BLaER1 (cell line): ENCODE measurements around the gene CETP.

Source experiments
- H3K27ac ChIP-seq: shearing (Covaris generic); formaldehyde crosslinking; 2 replicates; pipeline ENCODE4 v1.8.1; 2022
- H3K27me3 ChIP-seq: shearing (Covaris generic); formaldehyde crosslinking; 2 replicates; pipeline ENCODE4 v1.8.1; 2022
- H3K36me3 ChIP-seq: shearing (Covaris generic); formaldehyde crosslinking; 2 replicates; pipeline ENCODE4 v1.8.1; 2022
- H3K4me1 ChIP-seq: shearing (Covaris generic); formaldehyde crosslinking; 2 replicates; pipeline ENCODE4 v1.8.1; 2022
- H3K4me2 ChIP-seq: shearing (Covaris generic); formaldehyde crosslinking; 2 replicates; pipeline ENCODE4 v1.8.1; 2022
- H3K4me3 ChIP-seq: shearing (Covaris generic); formaldehyde crosslinking; 2 replicates; pipeline ENCODE4 v1.8.1; 2022
- H3K9ac ChIP-seq: shearing (Covaris generic); formaldehyde crosslinking; 2 replicates; pipeline ENCODE4 v1.8.1; 2022
- H3K9me3 ChIP-seq: shearing (Covaris generic); formaldehyde crosslinking; 2 replicates; pipeline ENCODE4 v1.8.1; 2022
- H4K20me1 ChIP-seq: shearing (Covaris generic); formaldehyde crosslinking; 2 replicates; pipeline ENCODE4 v1.8.1; 2022
- Cebpa-rat ChIP-seq: shearing (Covaris generic); IDR thresholded peaks from 2 replicates; pipeline ENCODE4 v1.8.1; 2022

The CETP gene

DNA sequence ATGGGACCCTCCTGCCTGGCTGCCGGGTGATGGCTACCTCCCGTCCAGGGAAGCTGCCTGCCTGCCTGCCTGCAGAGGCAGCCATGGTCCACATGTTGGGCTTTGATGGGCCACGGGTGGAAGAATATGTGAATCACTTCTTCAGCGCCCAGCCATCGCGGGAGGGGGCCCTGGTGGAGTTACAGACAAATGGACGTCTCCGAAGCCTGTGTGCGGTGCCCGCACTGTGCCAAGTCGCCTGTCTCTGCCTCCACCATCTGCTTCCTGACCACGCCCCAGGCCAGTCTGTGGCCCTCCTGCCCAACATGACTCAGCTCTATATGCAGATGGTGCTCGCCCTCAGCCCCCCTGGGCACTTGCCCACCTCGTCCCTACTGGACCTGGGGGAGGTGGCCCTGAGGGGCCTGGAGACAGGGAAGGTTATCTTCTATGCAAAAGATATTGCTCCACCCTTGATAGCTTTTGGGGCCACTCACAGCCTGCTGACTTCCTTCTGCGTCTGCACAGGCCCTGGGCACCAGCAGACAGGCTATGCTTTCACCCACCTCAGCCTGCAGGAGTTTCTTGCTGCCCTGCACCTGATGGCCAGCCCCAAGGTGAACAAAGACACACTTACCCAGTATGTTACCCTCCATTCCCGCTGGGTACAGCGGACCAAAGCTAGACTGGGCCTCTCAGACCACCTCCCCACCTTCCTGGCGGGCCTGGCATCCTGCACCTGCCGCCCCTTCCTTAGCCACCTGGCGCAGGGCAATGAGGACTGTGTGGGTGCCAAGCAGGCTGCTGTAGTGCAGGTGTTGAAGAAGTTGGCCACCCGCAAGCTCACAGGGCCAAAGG, 64.4 kb downstream of the CETP start:
- no peaks in the 10 kb centered on the region for H4K20me1 ChIP-seq
- TF ChIP-seq Cebpa-rat = no peak
- H3K36me3 ChIP-seq = peaks cover 43% of the 10 kb centered on the region
- H3K27ac ChIP-seq = no peak overlapping the region
- H3K4me3 ChIP-seq = no peak overlapping the region
- no peaks in the 10 kb centered on the region for H3K27me3 ChIP-seq
- H3K4me2 ChIP-seq = no peak overlapping the region
- no peaks in the 10 kb centered on the region for H3K9me3 ChIP-seq
- H3K9ac ChIP-seq = no peak overlapping the region
- peaks cover 36% of the 10 kb centered on the region for H3K4me1 ChIP-seq

DNA sequence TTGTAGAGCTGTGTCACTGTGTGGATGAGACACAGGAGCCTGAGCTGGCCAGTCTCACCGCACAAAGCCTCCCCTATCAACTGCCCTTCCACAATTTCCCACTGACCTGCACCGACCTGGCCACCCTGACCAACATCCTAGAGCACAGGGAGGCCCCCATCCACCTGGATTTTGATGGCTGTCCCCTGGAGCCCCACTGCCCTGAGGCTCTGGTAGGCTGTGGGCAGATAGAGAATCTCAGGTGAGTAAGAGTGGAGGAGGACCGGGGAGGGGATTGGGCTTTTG, 65.0 kb downstream of the CETP start:
- H3K4me2 ChIP-seq = no peak overlapping the region
- no peak overlapping the region for H3K4me3 ChIP-seq
- H3K36me3 ChIP-seq = peaks cover 37% of the 10 kb centered on the region
- H3K27ac ChIP-seq = no peak overlapping the region
- H3K9me3 ChIP-seq = no peaks in the 10 kb centered on the region
- peaks cover 40% of the 10 kb centered on the region for H3K4me1 ChIP-seq
- H3K27me3 ChIP-seq = no peaks in the 10 kb centered on the region
- no peak overlapping the region for H3K9ac ChIP-seq
- no peak for TF ChIP-seq Cebpa-rat
- no peaks in the 10 kb centered on the region for H4K20me1 ChIP-seq

DNA sequence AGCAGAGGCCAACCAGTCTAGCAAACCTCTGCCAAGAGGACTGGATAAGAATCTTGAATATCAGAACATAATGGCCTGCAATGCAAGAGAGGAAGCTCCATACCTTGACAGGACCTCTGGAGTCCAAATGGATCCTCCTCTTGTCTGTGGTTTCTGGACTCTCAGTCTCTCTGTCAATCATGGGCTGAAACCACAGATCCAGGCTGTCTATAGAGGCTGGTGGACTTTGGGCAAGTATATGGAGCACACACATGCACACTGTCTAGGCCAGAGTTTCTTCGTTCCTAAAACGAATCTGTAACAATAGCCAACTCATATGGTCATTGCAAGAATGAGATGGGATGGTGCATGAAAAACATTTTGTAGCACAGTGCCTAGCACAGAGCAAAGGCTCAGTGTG, 65.3 kb downstream of the CETP start:
- Histone ChIP-seq H3K36me3 (peaks cover 34% of the 10 kb centered on the region), H3K9me3 (no peaks in the 10 kb centered on the region), H4K20me1 (no peaks in the 10 kb centered on the region), H3K9ac (no peak overlapping the region), H3K27me3 (no peaks in the 10 kb centered on the region), H3K4me3 (no peak overlapping the region), H3K4me2 (no peak overlapping the region), H3K4me1 (peaks cover 40% of the 10 kb centered on the region), H3K27ac (no peak overlapping the region)
- TF ChIP-seq Cebpa-rat = no peak

DNA sequence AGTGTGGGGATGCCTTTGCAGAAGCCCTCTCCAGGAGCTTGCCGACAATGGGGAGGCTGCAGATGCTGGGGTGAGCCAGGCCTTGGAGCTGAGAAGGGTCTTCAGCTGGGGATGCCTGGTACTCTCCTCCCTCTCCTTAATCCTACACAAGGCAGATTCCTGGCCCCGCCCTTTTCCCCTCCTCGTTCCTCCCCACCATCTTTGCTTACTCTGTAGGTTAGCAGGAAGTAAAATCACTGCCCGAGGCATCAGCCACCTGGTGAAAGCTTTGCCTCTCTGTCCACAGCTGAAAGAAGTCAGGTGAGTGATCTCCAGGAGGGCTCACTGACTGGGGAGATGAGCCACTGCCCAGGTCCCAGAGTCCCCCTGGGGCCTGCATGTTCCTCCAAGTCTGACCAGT, 66.3 kb downstream of the CETP start:
- H4K20me1 ChIP-seq = no peaks in the 10 kb centered on the region
- no peak overlapping the region for H3K9ac ChIP-seq
- peaks cover 36% of the 10 kb centered on the region for H3K4me1 ChIP-seq
- no peak overlapping the region for H3K27ac ChIP-seq
- no peak overlapping the region for H3K4me2 ChIP-seq
- H3K4me3 ChIP-seq = no peak overlapping the region
- peaks cover 25% of the 10 kb centered on the region for H3K36me3 ChIP-seq
- H3K27me3 ChIP-seq = no peaks in the 10 kb centered on the region
- H3K9me3 ChIP-seq = no peaks in the 10 kb centered on the region
- TF ChIP-seq Cebpa-rat = no peak

DNA sequence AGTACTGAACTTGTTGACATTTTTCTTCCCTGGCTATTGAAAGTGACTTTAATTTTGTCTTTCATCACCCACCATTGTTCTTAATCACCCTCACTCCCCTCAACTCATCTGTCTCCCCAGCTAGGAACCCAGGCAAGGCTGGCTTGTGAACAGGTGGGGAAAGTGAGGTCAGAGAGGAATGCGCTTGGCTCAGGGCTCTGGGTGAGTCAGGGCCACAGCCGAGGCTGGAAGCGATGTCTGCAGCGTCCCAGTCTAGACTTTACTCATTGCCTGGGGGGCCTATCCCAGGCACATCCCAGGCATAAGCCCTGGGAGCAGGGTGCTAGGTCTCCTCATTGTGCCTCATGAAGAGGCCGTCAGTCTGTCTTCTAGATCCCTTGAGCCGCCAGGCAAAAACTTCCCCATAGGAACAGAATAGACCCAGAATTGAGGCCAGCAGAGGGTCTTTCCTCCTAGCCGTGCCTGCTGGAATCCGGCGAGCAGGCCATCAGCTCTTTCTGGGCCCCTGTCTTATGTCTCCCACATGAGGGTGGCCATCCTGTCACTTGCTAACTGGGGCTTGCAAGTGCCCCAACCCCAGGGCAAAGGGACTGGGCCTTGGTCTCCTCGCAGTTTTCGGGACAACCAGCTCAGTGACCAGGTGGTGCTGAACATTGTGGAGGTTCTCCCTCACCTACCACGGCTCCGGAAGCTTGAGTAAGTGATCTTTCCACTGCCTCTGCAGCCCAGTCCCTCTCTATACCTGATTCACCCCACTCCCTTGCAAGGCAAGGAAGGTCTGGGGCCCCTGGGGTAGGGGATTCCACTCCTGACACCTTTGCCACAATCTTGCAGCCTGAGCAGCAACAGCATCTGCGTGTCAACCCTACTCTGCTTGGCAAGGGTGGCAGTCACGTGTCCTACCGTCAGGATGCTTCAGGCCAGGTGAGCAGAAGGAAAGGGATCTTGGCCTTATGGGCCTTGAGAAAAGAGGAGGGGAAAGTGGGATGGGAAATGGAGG, 67.7 kb downstream of the CETP start:
- H3K9me3 ChIP-seq = no peaks in the 10 kb centered on the region
- no peak overlapping the region for H3K27ac ChIP-seq
- peaks cover 36% of the 10 kb centered on the region for H3K4me1 ChIP-seq
- peaks cover 18% of the 10 kb centered on the region for H3K36me3 ChIP-seq
- TF ChIP-seq Cebpa-rat = no peak
- H3K27me3 ChIP-seq = no peaks in the 10 kb centered on the region
- H4K20me1 ChIP-seq = no peaks in the 10 kb centered on the region
- H3K4me3 ChIP-seq = no peak overlapping the region
- no peak overlapping the region for H3K9ac ChIP-seq
- H3K4me2 ChIP-seq = no peak overlapping the region

DNA sequence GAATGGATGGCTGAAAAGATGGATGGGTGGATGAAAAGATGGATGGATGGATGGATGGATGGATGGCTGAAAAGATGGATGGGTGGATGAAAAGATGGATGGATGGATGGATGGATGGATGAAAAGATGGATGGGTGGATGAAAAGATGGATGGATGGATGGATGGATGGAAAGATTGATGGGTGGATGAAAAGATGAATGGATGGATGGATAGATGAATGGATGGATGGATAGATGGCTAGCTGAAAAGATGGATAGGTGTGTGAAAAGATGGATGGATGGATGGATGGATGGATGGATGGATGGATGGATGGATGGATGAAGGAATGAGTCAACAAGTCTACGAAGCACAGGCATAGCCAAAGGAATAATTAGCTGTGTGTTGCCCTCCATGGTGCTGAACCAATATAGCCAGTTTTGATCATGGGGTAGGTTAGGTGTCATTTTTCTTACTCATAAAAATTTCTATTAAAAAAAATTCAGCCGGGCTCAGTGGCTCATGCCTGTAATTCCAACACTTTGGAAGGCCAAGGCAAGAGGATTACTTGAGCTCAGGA, 68.7 kb downstream of the CETP start:
- TF ChIP-seq Cebpa-rat = no peak
- Histone ChIP-seq H3K4me2 (no peak overlapping the region), H3K4me3 (no peak overlapping the region), H4K20me1 (no peaks in the 10 kb centered on the region), H3K9ac (no peak overlapping the region), H3K4me1 (peaks cover 41% of the 10 kb centered on the region), H3K27ac (no peak overlapping the region), H3K27me3 (no peaks in the 10 kb centered on the region), H3K36me3 (peaks cover 28% of the 10 kb centered on the region), H3K9me3 (no peaks in the 10 kb centered on the region)

DNA sequence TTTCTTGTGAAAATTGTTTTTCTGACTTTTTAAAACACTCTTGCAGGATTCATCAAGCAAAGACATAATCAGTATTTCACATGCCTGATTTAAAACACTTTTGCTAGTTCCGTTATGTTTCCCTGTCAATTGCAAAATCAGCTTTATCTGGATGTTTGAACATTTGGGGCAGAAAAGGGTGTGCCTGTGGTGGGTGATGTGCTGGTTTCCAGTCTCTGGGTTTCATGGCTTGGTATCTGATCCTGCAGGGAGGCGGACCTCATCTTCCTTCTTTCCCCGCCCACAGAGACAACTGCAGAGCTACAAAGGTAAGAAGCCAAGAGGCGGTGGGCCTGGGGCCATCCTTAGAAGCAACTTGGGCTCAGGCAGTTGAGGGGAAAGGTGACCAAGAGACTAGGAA, 69.4 kb downstream of the CETP start:
- no peak overlapping the region for H3K27ac ChIP-seq
- TF ChIP-seq Cebpa-rat = no peak

DNA sequence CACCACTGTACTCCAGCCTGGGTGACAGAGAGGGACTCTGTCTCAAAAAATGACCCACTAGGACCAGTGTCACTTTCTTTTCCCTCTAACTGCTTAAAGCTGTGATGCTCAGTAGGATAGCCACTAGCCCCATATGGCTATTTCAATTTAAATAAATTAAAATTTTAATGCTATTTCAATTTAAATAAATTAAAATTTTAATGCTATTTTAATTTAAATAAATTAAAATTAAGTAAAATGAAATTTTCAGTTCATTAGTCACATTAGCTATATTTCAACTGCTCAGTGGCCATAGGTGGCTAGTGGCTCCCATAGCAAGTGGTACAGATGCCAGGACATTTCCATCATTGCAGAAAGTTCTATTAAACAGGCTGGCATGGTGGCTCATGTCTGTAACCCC, 70.6 kb downstream of the CETP start:
- H3K4me3 ChIP-seq = no peak overlapping the region
- TF ChIP-seq Cebpa-rat = no peak

More for the DNA sequence above, 69.4 kb downstream of the CETP start:
- H3K4me3 ChIP-seq = no peak overlapping the region
- peaks cover 22% of the 10 kb centered on the region for H3K36me3 ChIP-seq
- H3K4me1 ChIP-seq = peaks cover 48% of the 10 kb centered on the region
- no peaks in the 10 kb centered on the region for H4K20me1 ChIP-seq
- no peaks in the 10 kb centered on the region for H3K27me3 ChIP-seq
- H3K4me2 ChIP-seq = peak overlapping the region; percentile 63
- no peak overlapping the region for H3K9ac ChIP-seq
- no peaks in the 10 kb centered on the region for H3K9me3 ChIP-seq

DNA sequence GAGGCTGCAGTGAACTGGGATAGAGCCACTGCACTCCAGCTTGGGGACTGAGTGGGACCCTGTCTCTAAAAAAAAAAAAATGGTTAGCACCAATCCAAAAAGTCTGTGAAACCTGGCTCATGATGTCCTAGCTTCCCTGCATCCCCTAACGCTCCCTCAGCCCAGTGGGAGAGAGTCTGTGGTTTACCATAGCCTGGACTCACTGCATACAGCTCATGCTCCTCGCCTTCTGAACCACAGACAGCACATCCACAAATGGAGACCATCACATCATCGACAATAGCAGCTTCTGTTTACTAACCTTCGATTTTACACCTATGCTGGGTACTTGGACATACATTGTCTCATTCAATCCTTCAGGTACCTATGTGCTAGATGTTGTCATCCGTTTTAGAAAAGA, 71.2 kb downstream of the CETP start:
- no peak overlapping the region; the same call in 1 of the 2 replicates for H3K4me2 ChIP-seq

More for the DNA sequence above, 70.6 kb downstream of the CETP start:
- Histone ChIP-seq H4K20me1 (no peaks in the 10 kb centered on the region), H3K27ac (no peak overlapping the region), H3K36me3 (peaks cover 14% of the 10 kb centered on the region), H3K9ac (no peak overlapping the region), H3K4me2 (no peak overlapping the region), H3K4me1 (peaks cover 60% of the 10 kb centered on the region), H3K9me3 (no peaks in the 10 kb centered on the region), H3K27me3 (no peaks in the 10 kb centered on the region)

More for the DNA sequence above, 71.2 kb downstream of the CETP start:
- H3K4me3 ChIP-seq = no peak overlapping the region
- TF ChIP-seq Cebpa-rat = no peak
- no peak overlapping the region for H3K9ac ChIP-seq
- no peak overlapping the region for H3K27ac ChIP-seq
- H3K36me3 ChIP-seq = peaks cover 14% of the 10 kb centered on the region
- no peaks in the 10 kb centered on the region for H4K20me1 ChIP-seq
- peaks cover 66% of the 10 kb centered on the region for H3K4me1 ChIP-seq
- H3K9me3 ChIP-seq = no peaks in the 10 kb centered on the region
- no peaks in the 10 kb centered on the region for H3K27me3 ChIP-seq
